ENCODE data around the gene EXTL2. TPM values are rescaled to one million over a fixed set of nuclear protein-coding genes. Genes with fewer than 3 reads are reported as not detected.
"Not testable (repeated sequence)": the region's sequence is repeated elsewhere in the genome, so short reads cannot be mapped to it uniquely, and the experiment has no call there.

The EXTL2 gene
- total RNA-seq, 1 experiment from 2014 or later, result 41.0 TPM

DNA sequence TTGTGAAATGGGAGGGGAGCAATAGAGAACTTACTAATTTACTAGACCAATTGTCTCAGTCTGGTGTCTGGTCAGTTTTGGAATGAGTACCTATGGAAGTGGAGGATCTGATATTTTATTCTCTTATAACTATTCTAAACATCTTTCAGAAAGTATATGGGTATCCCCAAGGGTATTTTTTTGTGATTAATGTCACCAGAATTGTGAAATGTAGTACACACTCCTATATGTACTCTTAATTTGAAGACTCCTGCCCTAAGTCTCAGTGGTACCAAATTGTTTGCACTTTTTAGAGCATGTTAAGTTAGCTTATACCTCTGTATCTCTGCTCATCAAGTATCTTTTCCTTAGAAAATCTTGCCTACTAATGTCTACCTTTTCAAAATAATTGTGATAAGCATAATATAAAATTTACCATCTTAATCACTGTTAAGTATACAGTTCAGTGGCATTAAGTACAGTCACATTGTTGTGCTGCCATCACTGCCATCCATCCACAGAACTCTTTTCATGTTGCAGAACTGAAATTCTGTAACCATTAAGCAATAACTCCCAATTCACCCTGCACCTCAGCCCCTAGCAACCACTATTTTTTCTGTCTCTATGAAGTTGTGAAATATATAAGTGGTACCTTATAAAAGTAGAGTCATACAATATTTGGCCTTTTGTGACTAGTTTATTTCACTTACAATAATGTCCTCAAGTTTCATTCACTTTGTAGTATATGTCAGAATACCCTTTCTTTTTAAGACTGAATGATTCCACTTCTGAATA is 41.7 kb upstream of the EXTL2 start:
- Mint-ChIP-seq H3K4me3 (no peak overlapping the region), H3K27me3 (ENCODE audit: low read depth) (no peaks in the 10 kb centered on the region), H3K27ac (no peak overlapping the region), H3K9me3 (peaks cover 8% of the 10 kb centered on the region), H3K36me3 (peaks cover 44% of the 10 kb centered on the region), H3K4me1 (no peaks in the 10 kb centered on the region)
- TF ChIP-seq HMGA2 (CRISPR knock-in tag; IDR thresholded peaks at IDR 0.05) (no peak), ETV6 (CRISPR knock-in tag; IDR thresholded peaks at IDR 0.05) (no peak), ZNF423 (CRISPR knock-in tag; IDR thresholded peaks at IDR 0.05) (no peak), OVOL2 (CRISPR knock-in tag; IDR thresholded peaks at IDR 0.05; ENCODE audit: borderline replicate concordance) (no peak)
- TF ChIP-seq, protein P1, sequence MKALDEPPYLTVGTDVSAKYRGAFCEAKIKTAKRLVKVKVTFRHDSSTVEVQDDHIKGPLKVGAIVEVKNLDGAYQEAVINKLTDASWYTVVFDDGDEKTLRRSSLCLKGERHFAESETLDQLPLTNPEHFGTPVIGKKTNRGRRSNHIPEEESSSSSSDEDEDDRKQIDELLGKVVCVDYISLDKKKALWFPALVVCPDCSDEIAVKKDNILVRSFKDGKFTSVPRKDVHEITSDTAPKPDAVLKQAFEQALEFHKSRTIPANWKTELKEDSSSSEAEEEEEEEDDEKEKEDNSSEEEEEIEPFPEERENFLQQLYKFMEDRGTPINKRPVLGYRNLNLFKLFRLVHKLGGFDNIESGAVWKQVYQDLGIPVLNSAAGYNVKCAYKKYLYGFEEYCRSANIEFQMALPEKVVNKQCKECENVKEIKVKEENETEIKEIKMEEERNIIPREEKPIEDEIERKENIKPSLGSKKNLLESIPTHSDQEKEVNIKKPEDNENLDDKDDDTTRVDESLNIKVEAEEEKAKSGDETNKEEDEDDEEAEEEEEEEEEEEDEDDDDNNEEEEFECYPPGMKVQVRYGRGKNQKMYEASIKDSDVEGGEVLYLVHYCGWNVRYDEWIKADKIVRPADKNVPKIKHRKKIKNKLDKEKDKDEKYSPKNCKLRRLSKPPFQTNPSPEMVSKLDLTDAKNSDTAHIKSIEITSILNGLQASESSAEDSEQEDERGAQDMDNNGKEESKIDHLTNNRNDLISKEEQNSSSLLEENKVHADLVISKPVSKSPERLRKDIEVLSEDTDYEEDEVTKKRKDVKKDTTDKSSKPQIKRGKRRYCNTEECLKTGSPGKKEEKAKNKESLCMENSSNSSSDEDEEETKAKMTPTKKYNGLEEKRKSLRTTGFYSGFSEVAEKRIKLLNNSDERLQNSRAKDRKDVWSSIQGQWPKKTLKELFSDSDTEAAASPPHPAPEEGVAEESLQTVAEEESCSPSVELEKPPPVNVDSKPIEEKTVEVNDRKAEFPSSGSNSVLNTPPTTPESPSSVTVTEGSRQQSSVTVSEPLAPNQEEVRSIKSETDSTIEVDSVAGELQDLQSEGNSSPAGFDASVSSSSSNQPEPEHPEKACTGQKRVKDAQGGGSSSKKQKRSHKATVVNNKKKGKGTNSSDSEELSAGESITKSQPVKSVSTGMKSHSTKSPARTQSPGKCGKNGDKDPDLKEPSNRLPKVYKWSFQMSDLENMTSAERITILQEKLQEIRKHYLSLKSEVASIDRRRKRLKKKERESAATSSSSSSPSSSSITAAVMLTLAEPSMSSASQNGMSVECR (CRISPR knock-in tag; IDR thresholded peaks at IDR 0.05; ENCODE audit: borderline replicate concordance), result no peak
- TF ChIP-seq, protein P2, sequence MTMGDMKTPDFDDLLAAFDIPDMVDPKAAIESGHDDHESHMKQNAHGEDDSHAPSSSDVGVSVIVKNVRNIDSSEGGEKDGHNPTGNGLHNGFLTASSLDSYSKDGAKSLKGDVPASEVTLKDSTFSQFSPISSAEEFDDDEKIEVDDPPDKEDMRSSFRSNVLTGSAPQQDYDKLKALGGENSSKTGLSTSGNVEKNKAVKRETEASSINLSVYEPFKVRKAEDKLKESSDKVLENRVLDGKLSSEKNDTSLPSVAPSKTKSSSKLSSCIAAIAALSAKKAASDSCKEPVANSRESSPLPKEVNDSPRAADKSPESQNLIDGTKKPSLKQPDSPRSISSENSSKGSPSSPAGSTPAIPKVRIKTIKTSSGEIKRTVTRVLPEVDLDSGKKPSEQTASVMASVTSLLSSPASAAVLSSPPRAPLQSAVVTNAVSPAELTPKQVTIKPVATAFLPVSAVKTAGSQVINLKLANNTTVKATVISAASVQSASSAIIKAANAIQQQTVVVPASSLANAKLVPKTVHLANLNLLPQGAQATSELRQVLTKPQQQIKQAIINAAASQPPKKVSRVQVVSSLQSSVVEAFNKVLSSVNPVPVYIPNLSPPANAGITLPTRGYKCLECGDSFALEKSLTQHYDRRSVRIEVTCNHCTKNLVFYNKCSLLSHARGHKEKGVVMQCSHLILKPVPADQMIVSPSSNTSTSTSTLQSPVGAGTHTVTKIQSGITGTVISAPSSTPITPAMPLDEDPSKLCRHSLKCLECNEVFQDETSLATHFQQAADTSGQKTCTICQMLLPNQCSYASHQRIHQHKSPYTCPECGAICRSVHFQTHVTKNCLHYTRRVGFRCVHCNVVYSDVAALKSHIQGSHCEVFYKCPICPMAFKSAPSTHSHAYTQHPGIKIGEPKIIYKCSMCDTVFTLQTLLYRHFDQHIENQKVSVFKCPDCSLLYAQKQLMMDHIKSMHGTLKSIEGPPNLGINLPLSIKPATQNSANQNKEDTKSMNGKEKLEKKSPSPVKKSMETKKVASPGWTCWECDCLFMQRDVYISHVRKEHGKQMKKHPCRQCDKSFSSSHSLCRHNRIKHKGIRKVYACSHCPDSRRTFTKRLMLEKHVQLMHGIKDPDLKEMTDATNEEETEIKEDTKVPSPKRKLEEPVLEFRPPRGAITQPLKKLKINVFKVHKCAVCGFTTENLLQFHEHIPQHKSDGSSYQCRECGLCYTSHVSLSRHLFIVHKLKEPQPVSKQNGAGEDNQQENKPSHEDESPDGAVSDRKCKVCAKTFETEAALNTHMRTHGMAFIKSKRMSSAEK (CRISPR knock-in tag; IDR thresholded peaks at IDR 0.05; ENCODE audit: borderline replicate concordance), result no peak
- ATAC-seq (no peak), DNase-seq (ENCODE audit: low spot score) (no peak)
- ChIA-PET CTCF (no interaction called here), POLR2A (no interaction called here)

DNA sequence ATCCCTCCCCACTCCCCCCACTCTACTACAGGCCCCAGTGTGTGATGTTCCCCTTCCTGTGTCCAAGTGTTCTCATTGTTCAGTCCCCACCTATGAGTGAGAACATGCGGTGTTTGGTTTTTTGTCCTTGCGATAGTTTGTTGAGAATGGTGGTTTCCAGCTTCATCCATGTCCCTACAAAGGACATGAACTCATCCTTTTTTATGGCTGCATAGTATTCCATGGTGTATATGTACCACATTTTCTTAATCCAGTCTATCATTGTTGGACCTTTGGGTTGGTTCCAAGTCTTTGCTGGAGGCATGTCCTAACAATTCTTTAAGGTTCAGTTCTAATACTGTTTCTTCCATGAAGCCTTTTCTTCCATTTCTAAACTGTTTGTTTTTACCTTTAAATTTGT is 38.9 kb upstream of the EXTL2 start:
- peaks cover 32% of the 10 kb centered on the region for H3K36me3 Mint-ChIP-seq
- H3K27me3 Mint-ChIP-seq (ENCODE audit: low read depth); CTCF ChIA-PET; H3K27ac Mint-ChIP-seq; H3K9me3 Mint-ChIP-seq; H3K4me3 Mint-ChIP-seq; POLR2A ChIA-PET; DNase-seq (ENCODE audit: low spot score); H3K4me1 Mint-ChIP-seq; ATAC-seq: not testable (repeated sequence)

DNA sequence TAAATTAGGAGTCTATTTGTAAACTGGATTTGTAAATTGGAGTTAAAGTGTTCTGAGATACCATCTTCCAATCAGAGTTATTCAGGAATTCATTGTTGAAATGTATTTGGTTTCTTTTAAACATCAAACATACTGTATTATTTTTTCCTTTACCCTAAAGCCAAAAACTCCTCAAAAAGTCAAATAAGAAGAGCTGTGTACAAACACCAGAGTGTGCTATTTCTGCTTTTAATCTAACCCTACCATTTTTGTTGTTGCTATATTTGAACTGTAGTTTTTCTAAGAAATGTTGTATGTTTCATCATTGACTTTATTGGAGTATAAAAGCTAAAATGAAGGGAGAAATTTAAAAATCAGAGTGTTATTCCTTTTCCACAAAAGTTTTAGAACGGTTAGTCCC is 37.1 kb upstream of the EXTL2 start:
- no peaks in the 10 kb centered on the region for H3K4me1 Mint-ChIP-seq
- H3K27me3 Mint-ChIP-seq (ENCODE audit: low read depth), result no peaks in the 10 kb centered on the region
- peaks cover 16% of the 10 kb centered on the region for H3K36me3 Mint-ChIP-seq
- H3K27ac Mint-ChIP-seq, result no peak overlapping the region
- DNase-seq (ENCODE audit: low spot score) (no peak), ATAC-seq (no peak)
- no peak overlapping the region for H3K4me3 Mint-ChIP-seq
- no peaks in the 10 kb centered on the region for H3K9me3 Mint-ChIP-seq
- CTCF ChIA-PET, result no interaction called here
- POLR2A ChIA-PET, result no interaction called here
- TF ChIP-seq ZNF121 (CRISPR knock-in tag; IDR thresholded peaks at IDR 0.05) (no peak), FOXJ3 (CRISPR knock-in tag; IDR thresholded peaks at IDR 0.05; ENCODE audit: borderline replicate concordance) (no peak), ATF1 (CRISPR knock-in tag; IDR thresholded peaks at IDR 0.05) (no peak), ZNF317 (CRISPR knock-in tag; IDR thresholded peaks at IDR 0.05; ENCODE audit: borderline replicate concordance, low read depth) (no peak), NR2C2 (CRISPR knock-in tag; IDR thresholded peaks at IDR 0.05) (no peak)
- TF ChIP-seq, protein P3, sequence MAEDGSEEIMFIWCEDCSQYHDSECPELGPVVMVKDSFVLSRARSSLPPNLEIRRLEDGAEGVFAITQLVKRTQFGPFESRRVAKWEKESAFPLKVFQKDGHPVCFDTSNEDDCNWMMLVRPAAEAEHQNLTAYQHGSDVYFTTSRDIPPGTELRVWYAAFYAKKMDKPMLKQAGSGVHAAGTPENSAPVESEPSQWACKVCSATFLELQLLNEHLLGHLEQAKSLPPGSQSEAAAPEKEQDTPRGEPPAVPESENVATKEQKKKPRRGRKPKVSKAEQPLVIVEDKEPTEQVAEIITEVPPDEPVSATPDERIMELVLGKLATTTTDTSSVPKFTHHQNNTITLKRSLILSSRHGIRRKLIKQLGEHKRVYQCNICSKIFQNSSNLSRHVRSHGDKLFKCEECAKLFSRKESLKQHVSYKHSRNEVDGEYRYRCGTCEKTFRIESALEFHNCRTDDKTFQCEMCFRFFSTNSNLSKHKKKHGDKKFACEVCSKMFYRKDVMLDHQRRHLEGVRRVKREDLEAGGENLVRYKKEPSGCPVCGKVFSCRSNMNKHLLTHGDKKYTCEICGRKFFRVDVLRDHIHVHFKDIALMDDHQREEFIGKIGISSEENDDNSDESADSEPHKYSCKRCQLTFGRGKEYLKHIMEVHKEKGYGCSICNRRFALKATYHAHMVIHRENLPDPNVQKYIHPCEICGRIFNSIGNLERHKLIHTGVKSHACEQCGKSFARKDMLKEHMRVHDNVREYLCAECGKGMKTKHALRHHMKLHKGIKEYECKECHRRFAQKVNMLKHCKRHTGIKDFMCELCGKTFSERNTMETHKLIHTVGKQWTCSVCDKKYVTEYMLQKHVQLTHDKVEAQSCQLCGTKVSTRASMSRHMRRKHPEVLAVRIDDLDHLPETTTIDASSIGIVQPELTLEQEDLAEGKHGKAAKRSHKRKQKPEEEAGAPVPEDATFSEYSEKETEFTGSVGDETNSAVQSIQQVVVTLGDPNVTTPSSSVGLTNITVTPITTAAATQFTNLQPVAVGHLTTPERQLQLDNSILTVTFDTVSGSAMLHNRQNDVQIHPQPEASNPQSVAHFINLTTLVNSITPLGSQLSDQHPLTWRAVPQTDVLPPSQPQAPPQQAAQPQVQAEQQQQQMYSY (CRISPR knock-in tag; IDR thresholded peaks at IDR 0.05), result no peak
- TF ChIP-seq, protein P4, sequence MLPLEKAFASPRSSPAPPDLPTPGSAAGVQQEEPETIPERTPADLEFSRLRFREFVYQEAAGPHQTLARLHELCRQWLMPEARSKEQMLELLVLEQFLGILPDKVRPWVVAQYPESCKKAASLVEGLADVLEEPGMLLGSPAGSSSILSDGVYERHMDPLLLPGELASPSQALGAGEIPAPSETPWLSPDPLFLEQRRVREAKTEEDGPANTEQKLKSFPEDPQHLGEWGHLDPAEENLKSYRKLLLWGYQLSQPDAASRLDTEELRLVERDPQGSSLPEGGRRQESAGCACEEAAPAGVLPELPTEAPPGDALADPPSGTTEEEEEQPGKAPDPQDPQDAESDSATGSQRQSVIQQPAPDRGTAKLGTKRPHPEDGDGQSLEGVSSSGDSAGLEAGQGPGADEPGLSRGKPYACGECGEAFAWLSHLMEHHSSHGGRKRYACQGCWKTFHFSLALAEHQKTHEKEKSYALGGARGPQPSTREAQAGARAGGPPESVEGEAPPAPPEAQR (CRISPR knock-in tag; IDR thresholded peaks at IDR 0.05), result no peak
- TF ChIP-seq, protein P5, sequence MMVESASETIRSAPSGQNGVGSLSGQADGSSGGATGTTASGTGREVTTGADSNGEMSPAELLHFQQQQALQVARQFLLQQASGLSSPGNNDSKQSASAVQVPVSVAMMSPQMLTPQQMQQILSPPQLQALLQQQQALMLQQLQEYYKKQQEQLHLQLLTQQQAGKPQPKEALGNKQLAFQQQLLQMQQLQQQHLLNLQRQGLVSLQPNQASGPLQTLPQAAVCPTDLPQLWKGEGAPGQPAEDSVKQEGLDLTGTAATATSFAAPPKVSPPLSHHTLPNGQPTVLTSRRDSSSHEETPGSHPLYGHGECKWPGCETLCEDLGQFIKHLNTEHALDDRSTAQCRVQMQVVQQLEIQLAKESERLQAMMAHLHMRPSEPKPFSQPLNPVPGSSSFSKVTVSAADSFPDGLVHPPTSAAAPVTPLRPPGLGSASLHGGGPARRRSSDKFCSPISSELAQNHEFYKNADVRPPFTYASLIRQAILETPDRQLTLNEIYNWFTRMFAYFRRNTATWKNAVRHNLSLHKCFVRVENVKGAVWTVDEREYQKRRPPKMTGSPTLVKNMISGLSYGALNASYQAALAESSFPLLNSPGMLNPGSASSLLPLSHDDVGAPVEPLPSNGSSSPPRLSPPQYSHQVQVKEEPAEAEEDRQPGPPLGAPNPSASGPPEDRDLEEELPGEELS (CRISPR knock-in tag; IDR thresholded peaks at IDR 0.05), result no peak
